OCI-LY7 (cell line): ENCODE results near the gene MED15.

ENCODE experiments used
- EZH2phosphoT487 ChIP-seq: fragments of 200-600 bp; sonication (generic); IDR thresholded peaks from 2 replicates; pipeline ENCODE4 v1.6.1; 2018; ENCODE audit warnings: low read depth, borderline replicate concordance, mild to moderate bottlenecking, mixed run types, antibody characterized with exemption, low read length, moderate library complexity, mixed read lengths
- TF ChIP-seq, protein P1 (sequence below): fragments of 200-600 bp; sonication (generic); conservative IDR thresholded peaks from 2 replicates; pipeline ENCODE4 v1.5.1; 2014; ENCODE audit warnings: mild to moderate bottlenecking, antibody characterized with exemption, low read length, moderate library complexity, mixed read lengths

DNA sequence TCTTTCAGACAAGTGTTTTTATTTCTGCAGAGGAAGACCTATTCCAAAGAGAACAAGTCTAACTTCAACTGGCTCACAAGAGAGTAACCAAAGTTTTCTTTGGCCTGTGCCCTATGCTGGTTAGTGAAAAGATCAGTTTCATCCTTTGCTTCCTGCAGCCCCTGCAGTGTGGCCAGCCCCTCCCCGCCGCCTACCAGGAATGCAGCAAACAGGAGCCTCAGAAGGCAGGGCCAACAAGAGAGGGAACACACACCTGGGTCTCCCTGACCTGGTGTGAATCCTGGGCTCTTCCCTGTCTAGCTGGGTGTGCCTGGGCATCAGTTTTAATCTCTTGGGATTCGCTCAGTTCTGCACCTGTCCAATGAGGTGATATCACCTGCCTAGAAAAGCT lies 48.3 kb upstream of the MED15 start:
- TF ChIP-seq, protein P1, sequence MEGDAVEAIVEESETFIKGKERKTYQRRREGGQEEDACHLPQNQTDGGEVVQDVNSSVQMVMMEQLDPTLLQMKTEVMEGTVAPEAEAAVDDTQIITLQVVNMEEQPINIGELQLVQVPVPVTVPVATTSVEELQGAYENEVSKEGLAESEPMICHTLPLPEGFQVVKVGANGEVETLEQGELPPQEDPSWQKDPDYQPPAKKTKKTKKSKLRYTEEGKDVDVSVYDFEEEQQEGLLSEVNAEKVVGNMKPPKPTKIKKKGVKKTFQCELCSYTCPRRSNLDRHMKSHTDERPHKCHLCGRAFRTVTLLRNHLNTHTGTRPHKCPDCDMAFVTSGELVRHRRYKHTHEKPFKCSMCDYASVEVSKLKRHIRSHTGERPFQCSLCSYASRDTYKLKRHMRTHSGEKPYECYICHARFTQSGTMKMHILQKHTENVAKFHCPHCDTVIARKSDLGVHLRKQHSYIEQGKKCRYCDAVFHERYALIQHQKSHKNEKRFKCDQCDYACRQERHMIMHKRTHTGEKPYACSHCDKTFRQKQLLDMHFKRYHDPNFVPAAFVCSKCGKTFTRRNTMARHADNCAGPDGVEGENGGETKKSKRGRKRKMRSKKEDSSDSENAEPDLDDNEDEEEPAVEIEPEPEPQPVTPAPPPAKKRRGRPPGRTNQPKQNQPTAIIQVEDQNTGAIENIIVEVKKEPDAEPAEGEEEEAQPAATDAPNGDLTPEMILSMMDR, result no peak
- no peak for TF ChIP-seq EZH2phosphoT487
